Measurements from ENCODE around the gene SMOC1.

SMOC1 gene

GRCh38 chr14:69945912-69946311, 66.7 kb downstream of the SMOC1 start:
- DNase-seq = no peak

DNA sequence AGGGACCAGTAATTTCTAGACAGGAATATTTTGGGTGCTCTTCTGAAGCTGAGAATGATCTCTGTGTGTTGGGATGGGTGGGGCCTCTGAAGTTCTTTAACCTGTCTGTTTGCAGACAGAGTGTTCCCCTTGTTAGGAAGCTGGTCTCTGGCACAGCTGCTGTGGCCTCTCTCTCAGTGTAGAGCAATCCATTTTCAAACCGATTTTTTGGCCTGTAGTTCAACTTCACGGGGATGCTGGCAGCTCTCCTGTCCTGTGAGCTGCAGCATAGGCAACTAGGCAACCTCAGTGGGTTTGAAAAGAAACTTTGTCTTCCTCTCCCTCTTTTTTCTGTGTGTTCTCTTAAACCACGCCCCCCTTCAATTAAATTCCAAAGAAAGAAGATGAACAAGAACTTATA, 69.1 kb downstream of the SMOC1 start:
- no peak for DNase-seq

- DNase-seq = no peak
Observed at GRCh38 chr14:69951263-69951662, 72.0 kb downstream of the SMOC1 start.

GRCh38 chr14:69951935-69952334, 72.7 kb downstream of the SMOC1 start:
- no peak for DNase-seq

DNA sequence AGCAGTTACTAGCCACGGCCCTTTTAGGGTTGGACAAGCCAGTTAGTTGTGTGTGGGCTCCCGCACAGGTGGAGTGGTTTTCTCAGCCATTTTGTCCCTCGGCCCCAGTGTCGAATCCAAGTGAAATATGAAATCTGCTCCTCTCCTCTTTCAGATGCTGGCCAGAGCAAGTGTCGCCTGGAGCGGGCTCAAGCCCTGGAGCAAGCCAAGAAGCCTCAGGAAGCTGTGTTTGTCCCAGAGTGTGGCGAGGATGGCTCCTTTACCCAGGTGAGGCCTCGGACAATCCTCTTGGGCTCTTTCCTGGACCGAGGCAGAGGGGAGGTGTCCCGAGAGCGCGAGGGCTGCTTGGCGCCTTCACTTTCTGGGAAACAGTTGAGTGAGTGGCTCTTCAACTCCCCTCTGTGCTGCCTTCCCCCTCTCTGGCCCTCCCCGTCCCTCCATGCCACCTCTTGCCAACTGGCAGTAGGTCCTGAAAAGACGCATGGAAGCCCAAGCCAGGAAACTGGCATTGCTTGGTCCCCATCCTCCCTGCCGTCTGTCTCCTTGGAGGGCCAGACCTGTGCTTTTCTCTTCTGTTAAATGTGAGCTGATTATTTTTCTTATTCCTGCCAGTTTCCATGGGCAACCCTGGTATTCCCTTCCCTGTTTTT, 74.2 kb downstream of the SMOC1 start:
- no peak for DNase-seq

- no peak for DNase-seq
Observed at GRCh38 chr14:69955855-69956845, 76.9 kb downstream of the SMOC1 start.

DNA sequence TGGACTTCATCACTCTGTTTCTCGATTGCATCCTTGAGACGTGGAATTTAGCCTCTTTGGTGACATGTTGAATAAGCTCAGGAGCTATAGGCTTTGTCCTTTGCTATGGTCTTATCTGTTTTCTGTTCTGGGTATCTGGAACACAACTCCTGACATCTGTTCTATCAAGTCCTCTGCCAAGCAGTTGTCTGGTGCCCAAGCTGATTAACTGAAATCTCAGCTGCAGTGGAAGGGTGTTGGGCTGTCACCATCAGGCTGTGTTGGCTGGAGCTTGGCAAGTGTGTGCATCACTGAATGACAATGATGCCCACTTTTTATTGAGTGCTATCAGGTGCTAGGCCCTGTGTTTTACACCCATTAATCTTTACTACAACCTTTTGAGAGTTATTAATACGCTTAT, 77.8 kb downstream of the SMOC1 start:
- no peak for DNase-seq

- DNase-seq = no peak
Observed at GRCh38 chr14:69957986-69958385, 78.8 kb downstream of the SMOC1 start.

- DNase-seq = no peak
Observed at GRCh38 chr14:69959136-69959535, 79.9 kb downstream of the SMOC1 start.

DNA sequence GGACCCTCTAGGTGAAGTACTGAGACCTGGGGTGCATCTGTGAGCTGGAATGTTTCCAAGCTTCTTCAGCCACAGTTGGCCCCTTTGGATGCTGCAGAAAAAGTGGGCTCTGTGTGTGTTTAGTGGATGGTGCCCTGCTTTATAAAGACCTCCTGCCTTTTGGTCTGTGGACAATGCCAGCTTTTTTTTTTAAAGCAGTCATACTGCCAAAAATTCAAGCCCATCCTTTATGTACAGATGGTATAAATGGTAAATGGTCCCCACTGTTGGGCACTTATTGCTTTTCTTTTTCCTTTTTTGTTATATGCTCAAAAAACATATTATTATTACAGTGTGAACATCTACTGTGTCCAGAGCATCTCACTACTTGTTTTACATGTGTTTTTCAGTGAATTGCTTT, 81.1 kb downstream of the SMOC1 start:
- DNase-seq = no peak

GRCh38 chr14:69963966-69964365, 84.8 kb downstream of the SMOC1 start:
- no peak for DNase-seq

GRCh38 chr14:69964841-69965240, 85.6 kb downstream of the SMOC1 start:
- DNase-seq = no peak

GRCh38 chr14:69968132-69968531, 88.9 kb downstream of the SMOC1 start:
- no peak for DNase-seq

DNA sequence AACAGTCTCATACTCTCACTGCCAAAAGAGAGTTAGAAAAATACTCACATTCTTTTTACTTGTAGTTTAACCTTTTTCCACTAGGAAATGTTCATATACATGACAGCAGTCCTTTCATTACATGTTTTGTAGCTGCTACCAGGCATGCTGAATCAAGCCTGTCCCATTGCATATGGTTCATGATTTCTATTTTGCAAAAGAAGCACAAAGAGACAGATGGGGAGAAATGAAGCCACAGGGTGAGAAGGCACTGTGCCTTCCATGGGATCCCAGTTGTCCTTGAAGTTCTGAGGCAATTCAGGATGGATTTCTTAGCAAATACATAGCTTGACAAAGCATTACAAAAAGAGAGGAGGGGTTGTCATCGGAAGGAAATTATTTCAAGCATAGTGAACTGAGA, 89.5 kb downstream of the SMOC1 start:
- no peak for DNase-seq

DNA sequence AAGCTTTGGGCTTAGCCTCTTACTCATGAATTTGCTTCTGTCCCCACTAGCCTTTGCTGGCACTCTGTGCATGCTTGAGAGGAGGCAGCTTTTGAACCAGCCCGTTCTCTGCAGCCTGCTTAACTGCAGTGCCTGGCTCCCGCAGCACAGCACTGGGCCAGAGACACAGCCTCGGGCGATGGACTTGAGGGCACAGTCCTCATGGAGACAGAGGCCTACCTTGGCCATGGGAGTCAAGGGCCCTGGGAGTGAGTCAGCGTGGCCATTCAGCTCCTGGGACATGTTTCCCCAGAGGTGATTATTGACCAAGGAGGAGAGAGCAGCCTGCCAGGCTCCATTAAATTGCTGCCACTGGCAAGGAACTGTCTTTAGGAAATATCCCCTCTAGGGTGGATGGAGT, 93.5 kb downstream of the SMOC1 start:
- DNase-seq = no peak

GRCh38 chr14:69973846-69974245, 94.6 kb downstream of the SMOC1 start:
- DNase-seq = no peak

DNA sequence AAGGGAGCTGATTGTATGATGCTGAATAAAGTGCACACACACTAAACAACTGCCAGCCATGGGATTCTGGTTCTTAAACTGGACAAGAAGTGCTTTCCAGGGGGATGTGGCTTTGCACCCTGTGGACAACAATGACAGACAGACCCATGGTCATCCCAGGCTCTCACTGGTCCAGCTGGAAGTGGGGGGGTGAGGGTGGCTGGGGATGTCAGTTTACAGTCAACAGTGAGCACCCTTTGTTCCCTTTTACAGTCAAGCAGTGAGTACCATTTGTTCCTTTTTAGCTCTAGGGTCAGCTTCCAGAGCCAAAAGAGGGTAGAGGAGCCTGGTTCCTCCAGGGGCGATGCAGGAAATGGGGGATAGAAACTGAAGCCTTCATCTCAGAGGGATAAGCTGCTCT, 100.7 kb downstream of the SMOC1 start:
- DNase-seq = no peak

- DNase-seq = no peak
Observed at GRCh38 chr14:69980457-69981425, 101.5 kb downstream of the SMOC1 start.

GRCh38 chr14:69982220-69982839, 103.1 kb downstream of the SMOC1 start:
- DNase-seq = no peak

GRCh38 chr14:69982886-69983285, 103.7 kb downstream of the SMOC1 start:
- no peak for DNase-seq

DNA sequence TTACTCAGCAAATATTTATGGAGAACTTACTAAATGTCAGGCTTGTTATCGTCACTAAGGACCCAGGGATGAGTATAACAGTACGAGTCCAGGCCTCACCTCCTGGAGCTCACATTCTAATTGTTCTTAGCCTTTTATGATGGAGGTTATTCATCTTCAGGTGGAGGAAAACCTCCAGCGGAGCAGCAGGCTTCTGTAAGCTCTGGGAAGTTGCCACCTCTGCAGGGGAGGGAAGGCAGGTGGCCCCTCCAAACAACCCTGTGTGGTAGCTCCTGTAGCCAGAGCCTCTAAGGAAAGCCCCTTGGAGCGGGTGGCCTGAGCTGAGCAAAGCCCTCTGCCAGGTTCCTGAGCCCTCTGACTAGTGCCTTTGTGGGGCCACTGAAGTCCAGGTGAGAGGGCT, 104.1 kb downstream of the SMOC1 start:
- no peak for DNase-seq

GRCh38 chr14:69985463-69985862, 106.2 kb downstream of the SMOC1 start:
- DNase-seq = no peak

GRCh38 chr14:69986336-69986735, 107.1 kb downstream of the SMOC1 start:
- DNase-seq = no peak
